Stimulated activated CD4-positive, alpha-beta T cell treated with anti-CD3 and anti-CD28 coated beads, TNF-alpha, amount 100 ng/mL, for 4 hours (primary cell): ENCODE results near the gene PON3.
"Not testable (repeated sequence)": the region's sequence is repeated elsewhere in the genome, so short reads cannot be mapped to it uniquely, and the experiment has no call there.

Experiments
- DNase-seq, 3 experiments: peaks; one replicate each; pipeline ENCODE4 v3.0.0-alpha.2; 2020; ENCODE audit warnings: low read depth in 3 of 3

PON3 gene

DNA sequence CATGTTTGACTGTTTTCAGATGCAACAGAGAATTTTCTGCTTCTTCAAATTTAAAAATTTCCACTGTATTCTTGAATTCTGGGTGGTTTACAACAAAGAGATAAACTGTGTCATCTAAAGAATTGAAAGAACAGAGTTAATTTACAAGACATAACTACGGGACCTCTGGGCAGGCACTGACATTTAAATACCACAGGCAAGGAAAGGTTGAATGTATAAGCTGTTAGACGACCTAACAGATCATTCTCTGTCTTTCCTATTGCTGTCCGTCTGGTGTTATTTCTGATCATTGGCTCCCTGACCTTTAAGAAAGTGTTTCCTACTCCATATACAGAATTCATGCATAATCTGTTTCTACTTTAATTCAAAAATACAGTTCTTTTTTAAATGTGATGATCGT, 15.5 kb upstream of the PON3 start:
- no peak for DNase-seq

DNA sequence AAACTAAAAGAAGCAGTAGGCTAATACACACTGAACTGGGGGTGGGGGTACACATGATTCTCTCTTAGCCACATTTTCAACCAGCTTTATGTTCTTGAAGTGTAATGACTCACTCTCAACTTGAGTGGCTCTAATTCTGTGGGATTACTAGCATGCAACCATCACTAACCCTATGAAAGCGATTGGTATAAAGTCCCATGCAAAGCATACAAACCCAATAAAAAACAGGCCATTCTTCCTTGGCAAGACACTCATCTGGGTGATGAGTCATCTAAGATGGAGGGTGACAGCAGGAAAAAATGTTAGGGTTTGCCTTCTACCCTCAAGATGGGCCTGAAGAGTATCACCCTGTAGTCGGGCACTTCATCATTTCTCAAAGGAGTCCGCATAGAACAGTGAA, 14.9 kb upstream of the PON3 start:
- no peak for DNase-seq

DNA sequence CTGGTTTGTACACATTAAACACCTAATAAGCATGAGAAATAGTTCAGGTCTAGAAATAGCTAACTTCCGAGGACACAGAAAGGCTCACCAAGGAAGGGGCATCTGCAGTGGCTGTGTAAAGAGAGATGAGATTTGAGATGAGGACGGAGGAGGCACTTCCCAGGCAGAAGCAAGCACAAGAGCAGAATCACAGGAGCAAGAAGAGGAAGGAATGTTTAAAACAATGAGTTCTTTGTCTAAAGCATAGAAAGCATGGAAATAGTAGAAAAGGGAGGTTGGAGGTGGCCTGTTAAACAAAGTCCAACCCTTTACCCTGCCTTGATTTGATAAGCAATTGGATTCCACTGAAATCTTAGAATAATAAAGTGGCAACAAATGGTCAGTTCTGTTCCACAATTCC, 11.6 kb upstream of the PON3 start:
- no peak for DNase-seq

DNA sequence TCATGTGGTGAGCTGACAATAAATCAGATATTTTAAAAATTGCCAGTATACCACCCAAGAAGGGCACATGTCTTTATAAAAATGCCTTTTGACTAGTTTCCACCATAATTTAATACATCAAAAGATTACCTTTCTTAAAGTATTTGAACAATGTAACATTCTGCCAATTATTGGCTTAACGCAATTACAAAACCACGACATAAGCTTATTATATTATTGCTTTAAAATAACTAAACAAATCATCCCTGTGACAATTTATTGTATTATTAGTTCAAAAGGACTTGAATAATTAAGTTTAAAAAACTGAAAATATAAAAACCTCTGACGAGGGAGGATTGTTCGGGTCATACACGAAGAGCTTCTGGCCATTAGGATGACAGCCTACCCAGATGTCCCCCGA, 9.6 kb upstream of the PON3 start:
- DNase-seq = no peak

DNA sequence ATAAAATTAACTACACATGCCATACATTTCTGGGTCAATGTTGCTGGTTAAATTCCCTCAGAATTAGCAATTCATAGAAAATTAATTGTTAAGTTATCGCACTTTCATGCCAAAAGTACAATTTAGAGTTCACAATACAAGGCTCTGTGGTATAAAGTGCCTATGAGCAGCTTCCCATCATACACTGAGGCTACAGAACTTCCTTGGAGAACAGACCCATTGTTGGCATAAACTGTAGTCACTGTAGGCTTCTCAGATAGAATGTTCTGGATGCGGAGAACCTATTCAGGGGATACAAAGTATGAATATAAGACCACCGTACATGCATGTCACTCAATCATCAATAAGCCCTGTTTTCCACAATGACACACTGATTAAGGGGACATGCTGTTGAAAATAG, 9.0 kb upstream of the PON3 start:
- DNase-seq = no peak

DNA sequence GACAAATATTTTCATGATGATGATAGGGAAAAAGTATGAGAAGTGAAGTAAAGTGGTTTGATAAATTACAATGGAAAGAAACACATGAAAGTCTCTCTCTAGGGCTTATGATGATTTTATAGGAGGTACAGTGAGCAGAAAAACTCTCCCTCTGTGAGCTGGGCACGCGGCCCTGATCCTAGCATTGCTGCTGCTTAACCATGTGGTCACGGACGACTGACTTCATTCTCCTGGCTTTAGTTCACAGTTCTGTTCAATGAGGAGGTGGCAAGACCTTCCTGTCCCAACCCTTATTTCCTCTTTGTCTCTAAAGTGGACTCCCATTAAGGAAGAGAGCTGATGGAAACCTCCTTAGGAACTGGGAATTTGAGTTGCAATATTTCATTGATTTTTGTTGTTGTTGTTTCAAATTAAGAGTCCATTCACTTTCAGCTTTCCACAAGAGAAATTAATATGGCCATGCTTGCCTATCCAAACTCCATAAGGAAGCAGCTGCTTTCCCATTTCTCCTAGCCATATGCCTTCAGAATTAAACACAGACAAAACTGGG, 8.2 kb upstream of the PON3 start:
- no peak for DNase-seq

DNA sequence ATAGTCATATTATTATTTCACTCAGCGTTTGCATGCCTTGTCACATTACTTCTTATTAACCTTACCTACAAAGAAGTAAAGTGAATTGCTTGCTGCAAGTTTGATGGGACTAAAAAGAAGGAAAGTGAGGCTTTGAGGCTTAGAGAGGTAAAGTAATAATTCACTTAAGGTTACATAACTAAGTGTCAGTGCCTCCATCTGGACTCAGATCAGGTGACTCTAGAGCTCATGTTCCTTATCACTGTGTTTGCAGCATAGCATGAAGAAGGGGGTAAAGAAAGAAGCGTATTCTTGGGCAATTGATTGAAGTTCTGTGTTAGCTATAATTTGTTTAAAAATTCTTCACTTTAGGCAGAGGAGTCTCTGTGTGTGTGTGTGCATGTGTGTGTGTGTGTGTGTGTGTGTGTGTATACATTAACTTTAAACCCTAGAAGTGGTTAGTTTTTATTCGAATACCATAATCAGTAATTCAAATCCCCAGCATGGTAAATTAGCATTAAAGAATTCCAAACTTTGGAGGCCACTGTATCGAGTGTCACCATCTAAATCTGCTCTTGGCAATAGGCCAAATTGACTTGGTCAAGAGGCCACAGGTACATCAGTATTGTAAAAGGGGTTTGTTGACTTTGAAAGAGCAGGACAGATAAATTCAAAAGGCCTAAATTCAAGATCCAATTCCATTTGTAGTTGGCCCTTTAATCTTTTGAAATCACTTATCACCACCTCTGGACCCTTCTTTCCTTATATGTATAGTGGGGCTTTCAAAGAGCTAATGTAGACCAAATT, 2.2 kb upstream of the PON3 start:
- no peak for DNase-seq

DNA sequence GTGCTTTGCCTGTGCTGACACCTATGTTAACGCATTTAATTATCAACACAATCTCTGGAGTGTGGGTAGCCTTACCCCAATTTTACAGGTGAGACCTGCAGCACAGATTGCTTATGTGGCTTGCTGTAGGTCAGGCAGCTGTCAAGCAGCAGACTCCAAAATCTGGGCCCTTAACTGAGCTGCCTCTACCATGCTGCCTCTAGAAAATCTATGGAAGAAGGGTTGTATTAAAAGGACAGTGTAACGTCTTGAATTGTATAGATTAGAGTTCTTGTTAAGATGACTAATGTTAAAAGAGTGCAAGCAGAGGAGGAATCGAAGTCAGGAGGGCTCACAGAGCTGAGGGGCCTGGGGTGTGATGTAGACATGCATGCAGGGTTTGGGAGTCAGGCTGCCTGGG, 1.2 kb upstream of the PON3 start:
- DNase-seq = no peak

DNA sequence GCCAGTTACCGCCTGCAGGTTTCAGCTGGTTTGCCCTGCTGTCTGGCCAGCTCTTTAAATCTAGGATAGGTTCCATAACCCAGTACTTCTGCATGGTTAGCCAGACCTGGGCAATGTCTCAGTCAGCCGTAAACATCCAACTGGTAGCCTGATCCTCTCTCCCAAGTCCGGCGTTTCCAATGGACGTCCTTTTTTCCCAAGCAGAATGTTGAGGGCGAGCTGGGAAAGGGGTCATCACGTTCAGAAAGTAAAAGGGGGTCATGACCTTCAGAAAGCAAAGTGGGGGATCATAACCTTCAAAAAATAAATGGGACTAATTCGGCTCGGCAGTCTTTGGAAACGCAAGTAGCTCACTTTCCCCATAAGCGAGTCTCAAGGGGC, 430 bp downstream of the PON3 start:
- DNase-seq = no peak

DNA sequence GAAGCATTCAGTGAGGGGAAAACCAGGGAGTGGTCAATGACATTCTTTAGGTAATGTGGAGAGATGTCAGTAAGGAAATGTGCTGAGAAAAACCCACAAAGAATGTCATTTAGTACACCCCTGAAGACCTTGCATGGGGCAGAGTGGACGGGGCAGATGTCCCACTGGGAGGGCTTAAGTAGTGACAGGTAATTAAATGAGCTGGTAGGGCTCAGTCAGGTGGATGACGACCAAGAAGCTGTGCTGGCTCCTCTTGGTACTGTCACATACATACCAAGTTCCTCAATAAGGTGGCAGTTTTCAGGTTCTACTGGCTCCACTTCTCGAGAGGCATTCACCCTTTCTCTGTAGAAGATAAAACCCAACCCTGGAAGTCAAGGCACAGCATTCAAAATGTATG, 1.8 kb downstream of the PON3 start:
- no peak for DNase-seq

DNA sequence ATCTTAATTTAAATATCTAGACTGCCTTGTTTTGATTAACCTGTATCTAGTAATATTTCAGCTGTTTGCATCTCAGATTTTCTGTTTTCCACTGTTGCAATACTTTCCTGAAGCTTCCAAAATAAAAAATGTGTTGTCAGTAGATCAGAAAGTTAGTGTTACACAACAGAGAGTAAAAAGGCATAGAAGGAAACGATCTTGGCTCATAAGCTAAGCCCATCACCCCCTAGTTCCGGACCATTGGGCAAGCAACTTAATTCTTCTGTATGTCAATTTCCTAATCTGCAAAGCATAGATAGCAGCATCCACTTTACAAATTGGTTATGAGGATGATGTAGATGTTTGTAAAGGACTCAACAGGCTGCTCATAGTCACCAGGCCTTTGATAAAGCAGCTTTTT, 4.4 kb downstream of the PON3 start:
- DNase-seq = no peak

DNA sequence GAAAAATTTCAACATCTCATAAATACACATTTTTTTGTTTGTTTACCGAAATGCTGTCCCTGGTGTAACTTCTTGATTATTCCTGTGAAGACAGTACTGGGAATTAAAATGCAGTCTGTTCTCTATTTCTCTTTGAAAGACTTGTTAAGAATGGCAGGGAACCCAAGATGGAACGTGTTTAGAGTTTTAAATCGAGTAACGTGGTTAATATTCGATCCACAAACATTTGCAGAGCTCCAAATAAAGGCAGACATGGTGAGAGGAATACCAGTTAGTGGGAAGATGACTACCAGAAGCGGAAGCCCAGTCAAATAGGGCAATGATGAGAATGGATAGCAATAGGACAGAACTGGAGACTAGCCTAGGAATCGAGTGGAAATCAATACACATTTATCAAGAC, 6.7 kb downstream of the PON3 start:
- no peak for DNase-seq

DNA sequence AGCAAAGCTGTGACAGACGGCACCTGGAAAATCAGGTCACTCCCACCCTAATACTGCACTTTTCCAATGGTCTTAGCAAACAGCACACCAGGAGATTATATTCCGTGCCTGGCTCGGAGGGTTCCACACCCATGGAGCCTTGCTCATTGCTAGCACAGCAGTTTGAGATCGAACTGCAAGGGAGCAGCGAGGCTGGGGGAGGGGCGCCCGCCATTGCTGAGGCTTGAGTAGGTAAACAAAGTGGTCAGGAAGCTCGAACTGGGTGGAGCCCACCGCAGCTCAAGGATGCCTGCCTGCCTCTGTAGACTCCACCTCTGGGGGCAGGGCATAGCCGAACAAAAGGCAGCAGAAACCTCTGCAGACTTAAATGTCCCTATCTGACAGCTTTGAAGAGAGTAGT, 16.7 kb downstream of the PON3 start:
- DNase-seq = not testable (repeated sequence)

DNA sequence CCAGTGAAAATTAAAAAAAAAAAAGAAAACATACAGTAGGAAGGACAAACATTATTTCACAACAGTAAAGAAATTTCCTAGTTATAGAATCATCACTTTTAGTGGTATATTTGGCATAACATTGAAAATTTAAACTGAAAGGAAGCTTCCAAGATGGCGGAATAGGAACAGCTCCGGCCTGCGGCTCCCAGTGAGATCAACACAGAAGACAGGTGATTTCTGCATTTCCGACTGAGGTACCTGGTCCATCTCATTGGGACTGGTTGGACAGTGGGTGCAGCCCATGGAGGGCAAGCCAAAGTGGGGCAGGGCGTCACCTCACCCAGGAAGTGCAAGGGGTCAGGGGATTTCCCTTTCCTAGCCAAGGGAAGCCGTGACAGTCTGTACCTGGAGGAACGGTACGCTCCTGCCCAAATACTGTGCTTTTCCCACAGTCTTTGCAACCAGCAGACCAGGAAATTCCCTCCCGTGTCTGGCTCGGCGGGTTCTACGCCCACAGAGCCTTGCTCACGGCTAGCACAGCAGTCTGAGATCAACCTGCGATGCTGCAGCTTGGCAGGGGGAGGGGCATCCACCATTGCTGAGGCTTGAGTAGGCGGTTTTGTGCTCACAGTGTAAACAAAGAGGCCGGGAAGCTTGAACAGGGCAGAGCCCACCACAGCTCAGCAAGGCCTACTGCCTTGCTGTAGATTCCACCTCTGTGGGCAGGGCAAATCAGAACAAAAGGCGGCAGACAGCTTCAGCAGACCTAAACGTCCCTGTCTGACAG, 19.4 kb downstream of the PON3 start:
- no peak for DNase-seq

DNA sequence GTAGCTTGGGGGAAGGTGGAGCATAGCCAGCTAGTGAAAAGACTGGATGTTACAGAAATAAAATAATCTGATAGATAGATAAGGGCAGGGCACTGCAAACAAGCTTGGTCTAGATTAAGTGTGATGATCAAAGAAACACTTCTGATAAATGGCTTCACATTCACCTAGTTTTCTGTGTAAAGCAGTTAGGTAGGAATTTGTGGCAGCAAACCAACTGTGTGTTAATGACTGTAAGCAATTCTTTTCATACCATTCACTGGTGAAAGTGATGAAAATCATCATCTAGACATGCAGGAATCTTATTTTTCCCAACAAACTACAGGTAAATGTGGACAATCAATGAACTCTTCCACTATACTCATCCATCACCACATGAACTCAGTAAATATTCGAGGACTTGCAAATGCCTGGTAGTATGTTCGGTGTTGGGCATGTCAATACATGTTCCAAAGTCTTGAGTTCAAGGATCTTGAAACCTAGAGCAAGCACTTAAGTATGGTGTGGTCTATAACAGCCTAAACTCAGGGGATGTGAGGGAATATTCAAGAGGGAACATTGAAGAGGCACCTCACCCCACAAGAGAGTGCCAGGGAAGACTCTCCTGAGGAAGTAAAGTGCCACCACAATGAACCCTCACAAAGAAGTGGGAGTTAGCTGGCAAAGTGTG, 20.5 kb downstream of the PON3 start:
- DNase-seq = no peak

DNA sequence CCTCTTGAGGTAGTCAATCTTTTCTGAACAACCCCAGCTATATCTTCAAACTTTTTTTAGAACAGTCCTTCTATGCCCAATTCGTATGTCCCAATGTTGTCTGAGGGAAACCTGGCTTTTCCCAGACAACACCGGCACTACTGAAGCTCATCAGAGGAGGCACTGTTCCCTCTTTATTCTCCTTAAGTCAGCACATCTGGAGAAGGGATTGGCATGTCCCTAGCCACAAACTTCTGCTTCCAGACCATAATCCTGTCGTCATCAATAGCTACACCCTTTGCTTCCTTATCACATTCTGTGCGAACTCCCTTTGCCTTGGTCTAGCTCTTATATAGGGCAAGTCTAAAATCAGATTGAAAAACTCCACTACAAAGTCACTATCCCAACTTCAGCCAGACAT, 22.9 kb downstream of the PON3 start:
- DNase-seq = no peak

DNA sequence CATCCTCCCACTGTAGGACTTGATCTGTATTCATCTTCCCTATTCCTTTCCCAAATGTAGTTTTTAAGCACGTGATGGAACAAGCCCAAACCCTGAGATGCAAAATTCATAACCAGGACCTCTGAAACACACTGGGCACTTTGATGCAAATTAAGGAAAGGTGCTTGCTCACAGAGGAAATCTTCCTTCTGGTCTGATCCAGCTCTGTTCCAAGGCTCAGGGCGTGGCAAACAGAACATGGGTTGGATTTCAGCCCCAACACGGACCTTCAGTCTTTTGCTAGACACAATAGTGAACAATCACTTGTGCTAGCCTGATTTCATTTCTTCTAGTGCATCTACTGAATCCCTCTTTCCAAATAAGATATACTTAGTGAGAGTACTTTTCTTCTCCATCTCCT, 27.9 kb downstream of the PON3 start:
- DNase-seq = no peak

DNA sequence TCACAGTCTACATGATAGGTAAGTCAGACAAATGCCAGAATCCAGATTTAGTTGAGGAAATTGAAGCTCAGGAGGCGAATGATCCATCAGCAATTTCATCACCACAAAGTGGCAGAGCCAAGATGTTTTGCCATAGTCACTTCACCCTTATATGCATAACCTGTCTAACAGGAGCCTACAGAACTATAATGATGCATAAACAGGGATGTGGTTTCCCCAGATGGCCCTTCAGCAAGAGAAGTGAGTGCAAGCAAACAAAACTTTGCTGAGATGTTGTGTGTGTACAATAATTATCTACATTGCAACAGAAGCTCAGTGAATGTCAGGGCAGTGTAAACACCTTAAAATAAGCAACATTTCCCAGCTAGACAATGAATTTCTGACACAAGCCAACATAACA, 28.6 kb downstream of the PON3 start:
- no peak for DNase-seq

DNA sequence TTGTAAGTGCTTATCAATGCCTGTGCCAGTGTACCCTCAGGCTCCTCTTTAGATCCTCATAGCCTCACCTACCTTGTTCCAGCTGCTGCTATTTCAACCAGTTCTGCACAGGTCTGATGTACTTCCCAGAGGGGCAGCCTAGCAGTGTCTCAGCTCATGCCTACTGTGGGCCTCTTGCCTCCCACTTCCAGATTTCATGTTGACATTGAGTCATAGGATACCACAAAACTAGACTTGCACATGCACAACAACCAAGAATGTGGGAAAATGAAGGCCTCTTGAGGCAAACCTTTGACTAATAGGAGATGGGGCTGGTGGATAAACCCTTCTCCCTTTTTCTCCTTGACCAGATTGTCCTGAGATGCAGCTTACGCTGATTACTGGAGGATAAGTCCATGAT, 31.0 kb downstream of the PON3 start:
- DNase-seq = no peak

DNA sequence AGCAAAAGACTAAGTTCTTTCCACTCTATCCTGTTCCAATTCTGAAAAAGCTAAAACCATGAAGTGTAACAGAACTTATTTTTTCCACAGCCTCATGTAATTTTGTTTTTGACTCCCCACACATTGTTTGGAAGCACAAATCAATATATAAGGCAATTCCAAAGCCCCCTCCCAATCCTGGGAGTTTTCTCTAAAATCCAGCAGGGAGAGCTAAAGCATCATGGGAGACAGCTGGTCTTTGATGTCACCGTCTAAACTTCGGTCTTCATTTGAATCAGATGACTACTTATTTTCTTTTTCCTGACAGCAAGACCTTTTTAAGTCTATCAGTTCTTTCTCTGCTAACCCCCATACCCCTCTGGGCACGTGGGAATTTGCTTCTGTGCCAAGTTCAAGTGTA, 38.6 kb downstream of the PON3 start:
- DNase-seq = no peak

DNA sequence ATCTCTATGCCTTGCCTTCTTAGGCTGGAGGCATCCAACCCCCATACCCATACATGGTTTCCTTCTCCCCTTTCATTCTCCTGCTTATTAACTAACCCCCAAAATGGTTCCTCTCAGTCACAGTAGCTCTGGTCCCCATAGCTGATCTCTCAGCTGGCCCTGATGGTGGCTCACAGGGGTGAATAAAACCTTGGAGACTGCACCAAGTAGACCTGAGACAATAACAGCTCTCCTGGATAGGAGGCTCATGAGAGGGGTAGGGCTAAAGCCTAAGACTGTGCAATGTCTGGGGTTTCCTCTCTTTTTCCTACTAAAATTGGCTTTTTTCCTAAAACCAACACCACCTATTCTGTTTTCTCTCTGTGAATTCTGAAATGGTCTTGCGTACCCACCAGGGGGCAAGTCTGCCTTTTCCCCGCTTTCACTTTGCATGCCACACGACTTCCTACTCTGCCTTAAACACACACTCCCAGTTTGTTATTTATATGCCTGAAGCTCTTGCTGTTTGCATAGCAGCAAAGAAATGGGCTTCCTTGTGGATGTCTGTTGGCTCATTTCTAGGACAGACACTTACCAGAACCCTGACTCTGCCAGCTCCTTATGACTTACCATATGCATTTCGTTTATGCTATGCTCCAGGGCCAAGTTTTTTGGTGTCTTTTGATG, 53.4 kb downstream of the PON3 start:
- DNase-seq = no peak

DNA sequence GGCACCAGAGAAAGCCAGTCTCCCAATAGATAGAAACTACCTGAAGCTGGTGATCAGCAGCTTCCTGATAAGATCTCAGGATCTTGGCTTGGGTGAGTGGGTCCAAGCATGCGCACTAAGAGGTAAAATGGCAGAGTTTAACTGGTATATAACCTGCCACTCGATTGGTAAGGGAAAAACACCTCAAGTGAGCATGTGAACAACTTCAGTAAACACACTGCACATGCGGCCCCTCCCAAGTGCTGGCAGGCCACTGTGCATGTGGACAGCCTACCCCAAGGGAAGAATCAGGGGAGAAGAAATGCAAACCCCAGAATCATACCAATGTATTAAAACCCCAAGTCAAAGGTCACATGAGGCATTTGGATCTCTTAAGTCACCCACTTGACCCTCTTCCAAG, 54.1 kb downstream of the PON3 start:
- DNase-seq = no peak
